Loucy (cell line): ENCODE results near the gene DUSP21.

ENCODE experiments used
- H2AFZ ChIP-seq: fragments of 200-600 bp; sonication (generic); 2 replicates; pipeline ENCODE4 v1.6.0; 2016; ENCODE audit warnings: antibody characterized with exemption, mild to moderate bottlenecking, low read length, moderate library complexity
- H3F3A ChIP-seq: fragments of 200-600 bp; 2 replicates; pipeline ENCODE4 v1.6.0; 2016; ENCODE audit warnings: antibody characterized with exemption, low read depth, mild to moderate bottlenecking
- H3K27me3 ChIP-seq: fragments of 200-600 bp; sonication (generic); 2 replicates; pipeline ENCODE4 v1.6.1; 2014; ENCODE audit warnings: low read length, mild to moderate bottlenecking; ENCODE audit not compliant: insufficient read depth, poor library complexity, severe bottlenecking
- H3K36me3 ChIP-seq: fragments of 200-600 bp; sonication (generic); 2 replicates; pipeline ENCODE4 v1.6.1; 2016; ENCODE audit warnings: low read length; ENCODE audit not compliant: insufficient read depth
- H3K4me1 ChIP-seq: fragments of 200-600 bp; sonication (generic); 2 replicates; pipeline ENCODE4 v1.5.1; 2014; ENCODE audit warnings: low read length, mild to moderate bottlenecking; ENCODE audit not compliant: insufficient read depth, poor library complexity, severe bottlenecking
- H3K4me2 ChIP-seq: fragments of 200-600 bp; sonication (generic); 2 replicates; pipeline ENCODE4 v1.6.0; 2014; ENCODE audit warnings: antibody characterized with exemption, low read length, low read depth, mild to moderate bottlenecking; ENCODE audit not compliant: poor library complexity, severe bottlenecking
- H3K4me3 ChIP-seq: fragments of 200-600 bp; sonication (generic); 2 replicates; pipeline ENCODE4 v1.5.1; 2014; ENCODE audit warnings: low read length, mild to moderate bottlenecking, mixed read lengths; ENCODE audit not compliant: poor library complexity, severe bottlenecking
- H3K79me2 ChIP-seq: fragments of 200-600 bp; sonication (generic); 2 replicates; pipeline ENCODE4 v1.6.1; 2014; ENCODE audit warnings: low read length; ENCODE audit not compliant: insufficient read depth
- H3K9ac ChIP-seq: fragments of 200-600 bp; sonication (generic); 2 replicates; pipeline ENCODE4 v1.6.0; 2014; ENCODE audit warnings: mild to moderate bottlenecking, low read depth, low read length, moderate library complexity; ENCODE audit not compliant: poor library complexity, severe bottlenecking
- H3K9me2 ChIP-seq: fragments of 200-600 bp; sonication (generic); replicated peaks from 2 replicates; pipeline ENCODE4 v1.6.1; 2016; ENCODE audit warnings: low read depth, low read length, mixed read lengths
- H3K9me3 ChIP-seq: fragments of 200-600 bp; sonication (generic); 2 replicates; pipeline ENCODE4 v1.6.1; 2014; ENCODE audit warnings: mild to moderate bottlenecking, antibody characterized with exemption, low read length, low read depth; ENCODE audit not compliant: insufficient read depth
- H4K20me1 ChIP-seq: fragments of 200-600 bp; sonication (generic); 2 replicates; pipeline ENCODE4 v1.6.0; 2014; ENCODE audit warnings: antibody characterized with exemption, low read length, mild to moderate bottlenecking; ENCODE audit not compliant: insufficient read depth, poor library complexity, severe bottlenecking
- CTCF ChIP-seq: fragments of 200-600 bp; sonication (generic); conservative IDR thresholded peaks from 2 replicates; pipeline ENCODE4 v1.5.1; 2014; ENCODE audit warnings: mild to moderate bottlenecking, antibody characterized with exemption, low read length
- EZH2phosphoT487 ChIP-seq: fragments of 200-600 bp; IDR thresholded peaks from 2 replicates; pipeline ENCODE4 v1.6.1; 2018; ENCODE audit warnings: antibody characterized with exemption, mild to moderate bottlenecking, moderate library complexity, borderline replicate concordance

The DUSP21 gene

DNA sequence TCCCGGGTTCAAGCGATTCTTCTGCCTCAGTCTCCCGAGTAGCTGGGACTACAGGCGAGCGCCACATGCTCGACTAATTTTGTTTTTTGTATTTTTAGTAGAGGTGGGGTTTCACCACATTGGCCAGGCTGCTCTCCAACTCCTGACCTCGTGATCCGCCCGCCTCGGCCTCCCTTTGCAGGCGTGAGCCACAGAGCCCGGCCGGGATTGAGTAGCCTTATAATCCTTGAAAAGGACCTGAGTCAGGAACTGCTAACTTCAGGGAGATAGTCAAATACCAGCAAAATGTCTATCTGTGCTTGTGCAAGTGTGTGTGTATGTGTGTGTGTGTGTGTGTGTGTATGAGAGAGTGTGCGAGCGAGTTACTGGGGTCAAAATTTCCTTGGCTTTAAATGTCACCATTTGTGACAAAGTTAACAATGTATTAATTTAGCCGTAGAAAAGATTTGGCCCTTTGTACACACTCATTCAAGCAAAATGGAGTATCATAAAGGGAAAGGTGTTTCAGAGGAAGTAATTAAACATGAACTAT is 27.4 kb downstream of the DUSP21 start:
- no peaks in the 10 kb centered on the region for H3F3A ChIP-seq
- H4K20me1 ChIP-seq: peaks cover 22% of the 10 kb centered on the region
- no peaks in the 10 kb centered on the region for H3K9me3 ChIP-seq
- H3K4me2 ChIP-seq: peak overlapping the region; percentile 67
- no peaks in the 10 kb centered on the region for H3K36me3 ChIP-seq
- H3K27me3 ChIP-seq: no peaks in the 10 kb centered on the region
- H2AFZ ChIP-seq: no peak overlapping the region
- TF ChIP-seq CTCF (no peak), EZH2phosphoT487 (no peak)
- peak overlapping the region; percentile 100 for H3K4me3 ChIP-seq
- H3K79me2 ChIP-seq: peaks cover 43% of the 10 kb centered on the region
- peak overlapping the region; percentile 85 for H3K9ac ChIP-seq
- peaks cover 6% of the 10 kb centered on the region for H3K4me1 ChIP-seq
- no peaks in the 10 kb centered on the region for H3K9me2 ChIP-seq

- peak overlapping the region; percentile 67 for H3K4me2 ChIP-seq
- peak overlapping the region; percentile 77 for H2AFZ ChIP-seq
- no peaks in the 10 kb centered on the region for H3K9me2 ChIP-seq
- H3K36me3 ChIP-seq: no peaks in the 10 kb centered on the region
- H3K4me1 ChIP-seq: peaks cover 6% of the 10 kb centered on the region
- no peaks in the 10 kb centered on the region for H3K27me3 ChIP-seq
- H3K9me3 ChIP-seq: no peaks in the 10 kb centered on the region
- peak overlapping the region; percentile 100 for H3K4me3 ChIP-seq
- peak overlapping the region; percentile 85 for H3K9ac ChIP-seq
- H3F3A ChIP-seq: no peaks in the 10 kb centered on the region
- peaks cover 29% of the 10 kb centered on the region for H4K20me1 ChIP-seq
- TF ChIP-seq CTCF (no peak), EZH2phosphoT487 (no peak)
- peaks cover 53% of the 10 kb centered on the region for H3K79me2 ChIP-seq
Measured at GRCh38 chrX:44871931-44872820, 28.4 kb downstream of the DUSP21 start.

- Histone ChIP-seq H3K9ac (peak within 1 kb of the TSS; percentile 98), H3K9me2 (no peaks in the 10 kb centered on the region), H3K36me3 (no peaks in the 10 kb centered on the region), H3K4me1 (peaks cover 6% of the 10 kb centered on the region), H4K20me1 (peaks cover 32% of the 10 kb centered on the region), H3K79me2 (peaks cover 61% of the 10 kb centered on the region), H3K9me3 (no peaks in the 10 kb centered on the region), H2AFZ (peak within 1 kb of the TSS; percentile 77), H3K27me3 (no peaks in the 10 kb centered on the region), H3K4me2 (peak within 1 kb of the TSS; percentile 91), H3F3A (no peaks in the 10 kb centered on the region), H3K4me3 (peak within 1 kb of the TSS; percentile 100)
- TF ChIP-seq CTCF (no peak), EZH2phosphoT487 (no peak)
Measured at GRCh38 chrX:44872821-44873414, 29.1 kb downstream of the DUSP21 start, which contains the start of gene KDM6A. TSS of gene KDM6A (plus strand) at chrX:44873188. CDS start at chrX:44873552, 364 bp downstream.
